VCaP (cell line): ENCODE results near the gene WDR75.

ENCODE experiments used
- H3K27ac ChIP-seq: fragments of 450-650 bp; 2 replicates; pipeline ENCODE4 v1.5.1; 2017
- CTCF ChIP-seq: fragments of 450-650 bp; conservative IDR thresholded peaks from 2 replicates; pipeline ENCODE4 v1.5.1; 2017; ENCODE audit warnings: mild to moderate bottlenecking, moderate library complexity

Gene WDR75

GRCh38 chr2:189483980-189484740 is 42.9 kb downstream of the WDR75 start:
- no peak for TF ChIP-seq CTCF
- no peak overlapping the region for H3K27ac ChIP-seq

- no peak for TF ChIP-seq CTCF
- H3K27ac ChIP-seq = no peak overlapping the region
Measured at GRCh38 chr2:189485146-189485545, 43.9 kb downstream of the WDR75 start.

- no peak overlapping the region; the same call in 1 of the 2 replicates for H3K27ac ChIP-seq
Measured at GRCh38 chr2:189486237-189486770, 45.0 kb downstream of the WDR75 start.

GRCh38 chr2:189487283-189488007 is 46.2 kb downstream of the WDR75 start:
- TF ChIP-seq CTCF = no peak
- no peak overlapping the region for H3K27ac ChIP-seq

More at GRCh38 chr2:189486237-189486770, 45.0 kb downstream of the WDR75 start:
- no peak for TF ChIP-seq CTCF

- H3K27ac ChIP-seq = no peak overlapping the region
- no peak for TF ChIP-seq CTCF
Measured at GRCh38 chr2:189488008-189488310, 46.7 kb downstream of the WDR75 start.

- H3K27ac ChIP-seq = no peak overlapping the region
- TF ChIP-seq CTCF = no peak
Measured at GRCh38 chr2:189492451-189492850, 51.2 kb downstream of the WDR75 start.

GRCh38 chr2:189498205-189498604 is 56.9 kb downstream of the WDR75 start:
- TF ChIP-seq CTCF = 0 out of 2 replicates have a peak, but pooled peaks have one; percentile 17
- H3K27ac ChIP-seq = no peak overlapping the region
